K562 (cell line): ENCODE measurements around the gene UBXN1. TPM values are rescaled to one million over a fixed set of nuclear protein-coding genes. Genes with fewer than 3 reads are reported as not detected.

ENCODE experiments used
- ATAC-seq: fragments of 200-7000 bp; cut with Tn5 transposase; 3 replicates; pipeline ENCODE4 v1.9.1; 2020; ENCODE audit warnings: moderate library complexity
- BruUV-seq: library from RNA; stranded (reverse); fragments of 400-500 nt; replicated peaks from 2 replicates; lab custom pipeline; 2021; lab: Mats Ljungman, UMichigan
- CTCF ChIA-PET: fragments of 300-600 bp; formaldehyde crosslinking; extraction: SDS; loops from one replicate; lab custom pipeline; 2021; ENCODE audit warnings: low intra/inter-chr PET ratio; lab: Yijun Ruan, JAX
- POLR2A ChIA-PET: fragments of 300-600, 350-650 bp; sonication (Branson Sonifier 250); formaldehyde crosslinking; extraction: SDS; loops from one replicate; lab custom pipeline; 2021; ENCODE audit warnings: antibody characterized with exemption, inconsistent platforms; lab: Yijun Ruan, JAX
- DNase-seq, 4 experiments: peaks; one replicate each; pipeline versions ENCODE4 v3.0.0 to v3.0.0-alpha.2; 2011 to 2018; ENCODE audit warnings: low spot score in 3 of 4, mixed read lengths in 3 of 4; ENCODE audit errors: extremely low read depth in 1 of 4
- FAIRE-seq: peaks from 2 replicates; lab custom pipeline; 2011; peaks lifted over from hg19 to GRCh38; lab: Jason Lieb, UNC
- H2AFZ ChIP-seq: 2 replicates; pipeline ENCODE4 v1.6.0; 2011; ENCODE audit warnings: low read depth, low read length, control low read depth, inconsistent platforms
- H3K27ac ChIP-seq: fragments of 200-600 bp; 3 replicates; pipeline ENCODE4 v1.8.0; 2011; ENCODE audit warnings: low read depth, mild to moderate bottlenecking, control low read depth, inconsistent platforms, low read length, moderate library complexity, mixed read lengths; ENCODE audit errors: extremely low read depth
- H3K27me3 ChIP-seq, 2 experiments: fragments of 300-600 bp in 1 of 2; 2 replicates in 1 of 2; 3 replicates in 1 of 2; pipeline versions ENCODE4 v1.6.0 to v1.8.0; 2011; ENCODE audit warnings: inconsistent platforms in 2 of 2, low read length in 2 of 2, mild to moderate bottlenecking in 1 of 2, mixed read lengths in 1 of 2, moderate library complexity in 1 of 2; ENCODE audit not compliant: control insufficient read depth in 2 of 2, insufficient read depth in 2 of 2
- H3K36me3 ChIP-seq: fragments of 300-600 bp; 3 replicates; pipeline ENCODE4 v1.8.0; 2011; ENCODE audit warnings: mild to moderate bottlenecking, low read length, inconsistent platforms; ENCODE audit not compliant: control insufficient read depth, insufficient read depth
- H3K4me1 ChIP-seq, 2 experiments: fragments of 200-600 bp in 1 of 2; replicated peaks in 1 of 2; 2 replicates in 1 of 2; 3 replicates in 1 of 2; pipeline versions ENCODE4 v1.5.1 to v1.8.0; 2011; ENCODE audit warnings: inconsistent platforms in 2 of 2, low read length in 2 of 2, mild to moderate bottlenecking in 1 of 2, mixed read lengths in 1 of 2, moderate library complexity in 1 of 2; ENCODE audit not compliant: control insufficient read depth in 2 of 2, insufficient read depth in 2 of 2
- H3K4me2 ChIP-seq: 2 replicates; pipeline ENCODE4 v1.6.1; 2011; ENCODE audit warnings: low read length, control low read depth, inconsistent platforms, mixed read lengths; ENCODE audit not compliant: insufficient read depth
- H3K4me3 ChIP-seq: fragments of 200-600 bp; sonication (generic), shearing (Covaris generic); 2 replicates; pipeline ENCODE4 v1.5.1; 2016; ENCODE audit warnings: control low read depth, inconsistent platforms
- H3K79me2 ChIP-seq: fragments of 200-600 bp; 3 replicates; pipeline ENCODE4 v1.8.0; 2011; ENCODE audit warnings: low read length, inconsistent platforms; ENCODE audit not compliant: control insufficient read depth, insufficient read depth
- H3K9ac ChIP-seq, 2 experiments: 2 replicates each; pipeline versions ENCODE4 v1.6.0 to v1.6.1; 2011; ENCODE audit warnings: low read depth in 2 of 2, low read length in 2 of 2, control low read depth in 1 of 2, inconsistent platforms in 1 of 2, mild to moderate bottlenecking in 1 of 2, mixed read lengths in 1 of 2; ENCODE audit not compliant: insufficient read depth in 1 of 2
- H3K9me1 ChIP-seq: one replicate; pipeline ENCODE4 v1.6.0; 2011; ENCODE audit warnings: inconsistent platforms, mild to moderate bottlenecking, low read length, moderate library complexity; ENCODE audit not compliant: control insufficient read depth, insufficient read depth
- H3K9me3 ChIP-seq: replicated peaks from 2 replicates; pipeline ENCODE4 v1.5.1; 2011; ENCODE audit warnings: low read depth, low read length, inconsistent platforms; ENCODE audit not compliant: control insufficient read depth, insufficient read depth
- H4K20me1 ChIP-seq: replicated peaks from 2 replicates; pipeline ENCODE4 v1.6.1; 2011; ENCODE audit warnings: low read length, inconsistent platforms, mixed read lengths; ENCODE audit not compliant: control insufficient read depth, insufficient read depth
- CLOCK ChIP-seq: fragments of 250-450 bp; sonication (Bioruptor Pico); IDR thresholded peaks from 2 replicates; pipeline ENCODE4 v1.4.0; 2020; ENCODE audit warnings: mild to moderate bottlenecking, moderate library complexity, borderline replicate concordance
- DPF2 ChIP-seq: fragments of 450-650 bp; IDR thresholded peaks from 2 replicates; pipeline ENCODE4 v1.6.1; 2016
- HMBOX1 ChIP-seq: sonication (generic); IDR thresholded peaks from 2 replicates; pipeline ENCODE4 v1.6.1; 2016
- TAF15 ChIP-seq: fragments of 200-400 bp; formaldehyde crosslinking; IDR thresholded peaks from 2 replicates; pipeline ENCODE4 v1.6.1; 2017; ENCODE audit warnings: mild to moderate bottlenecking, low read depth, low read length, moderate library complexity
- WGBS: fragments of 100-300 bp; shearing (Covaris generic); methylation state at CpG from one replicate; pipeline ENCODE4 v1.1.6; 2016; ENCODE audit warnings: low coverage, mixed read lengths; ENCODE audit not compliant: insufficient coverage; ENCODE audit errors: missing lambda C conversion rate; 5-methylcytosine and 5-hydroxymethylcytosine counted together
- in situ Hi-C: fragments of 300-500 bp; cut with MboI; formaldehyde crosslinking; loops from 4 replicates; pipeline ENCODE4 v1.15.0; 2018; ENCODE audit warnings: inconsistent platforms, mixed read lengths
- intact Hi-C: fragments of 100-400 bp; cut with micrococcal nuclease; formaldehyde crosslinking; loops from 2 replicates; pipeline ENCODE4 v1.14.2; 2022
- polyA plus RNA-seq, 8 experiments: library from polyadenylated mRNA; depleted of rRNA in 4 of 8; stranded (reverse) in 5 of 8; unstranded in 3 of 8; fragments of >200 nt; fragmentation: Nextera tagmentation in 2 of 8; fragmentation: Illumina TruSeq in 1 of 8; extraction: Ambion mirVana in 2 of 8; extraction: Trizol in 1 of 8; gene quantifications; 2 replicates each; pipeline versions ENCODE4 v1.2.1 to v1.2.3, GENCODE V29; 2011 to 2014; ENCODE audit warnings: inconsistent platforms in 1 of 8, missing spikeins in 1 of 8
- total RNA-seq, 7 experiments: library from RNA; depleted of rRNA in 6 of 7; stranded (reverse); fragments of >200 nt in 6 of 7; fragmentation: Illumina TruSeq in 2 of 7; extraction: Trizol in 2 of 7; gene quantifications; 2 replicates each; pipeline versions ENCODE4 v1.2.1 to v1.2.3, GENCODE V29; 2011 to 2021; ENCODE audit warnings: low replicate concordance in 1 of 7
- TF ChIP-seq, protein P1 (sequence below): sonication (generic); formaldehyde crosslinking; IDR thresholded peaks from 2 replicates; pipeline ENCODE4 v1.8.0; 2023; ENCODE audit warnings: mild to moderate bottlenecking, missing genetic modification reagents

UBXN1 gene
- total and polyA plus RNA-seq, 9 of the 15 experiments (the other 6 are each of a cell fraction or from before 2014, with no cell fraction given) = 4.8 to 263 (median 99.7) TPM

DNA sequence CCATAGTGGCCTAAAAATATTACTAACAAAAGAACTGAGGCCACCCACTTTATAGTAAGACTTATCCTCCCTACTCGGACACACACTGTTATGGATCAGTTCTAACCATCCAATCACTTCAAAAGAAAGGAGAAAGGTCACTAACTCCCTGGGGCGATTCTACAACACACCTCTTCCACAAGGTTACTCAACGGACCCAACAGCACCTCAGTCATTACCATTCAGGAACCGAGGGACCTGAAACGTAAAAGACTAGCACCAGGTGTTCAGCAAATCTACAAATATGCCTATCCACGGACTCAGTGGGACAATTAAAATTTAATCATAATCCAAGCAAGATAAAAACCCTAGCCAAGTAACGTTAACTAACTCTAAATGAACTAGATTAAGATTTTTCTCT is 46.8 kb upstream of the UBXN1 start:
- intact Hi-C loops = loop anchor here (2.0 to 10.0 kb wide), 6 partner anchors 19 to 137 kb away; partner anchors contain the start of genes BSCL2, GNG3, POLR2G and TMEM179B
- DNase-seq (peak in 1 of 4 experiments; percentile 32), ATAC-seq (no peak), FAIRE-seq (no peak)
- no peaks in the 10 kb centered on the region for H3K9me1 ChIP-seq
- H3K4me2 ChIP-seq = peak overlapping the region; percentile 100
- H4K20me1 ChIP-seq = peaks cover 6% of the 10 kb centered on the region; the same call in 1 of the 2 replicates
- peaks cover 13 to 19% of the 10 kb centered on the region in 2 experiments; a peak in 4 of 5 replicates for H3K4me1 ChIP-seq
- H3K27ac ChIP-seq = peak overlapping the region; percentile 99
- ChIA-PET POLR2A (interaction anchor here (0.8 to 4.5 kb wide), 9 partner anchors 8 to 134 kb away, joined by 3 to 31 read pairs (median 4); partner anchors contain the start of genes BSCL2, GANAB, GNG3 and LBHD1), CTCF (interaction anchor here (0.6 kb wide), 1 partner anchor 80 kb away, joined by 5 read pairs; the partner anchor contains the start of gene NXF1)
- TSS peak; percentile 43 for BruUV-seq
- no peaks in the 10 kb centered on the region for H3K27me3 ChIP-seq
- 0% methylated on average over 7 of the region's 7 CpGs for WGBS
- H3K36me3 ChIP-seq = peaks cover 60% of the 10 kb centered on the region
- no peaks in the 10 kb centered on the region for H3K9me3 ChIP-seq
- H3K4me3 ChIP-seq = peak overlapping the region; percentile 90
- H3K79me2 ChIP-seq = peaks cover 86% of the 10 kb centered on the region
- no peak overlapping the region for H2AFZ ChIP-seq
- peak overlapping the region; percentile 98 to 100 for H3K9ac ChIP-seq
- TF ChIP-seq HMBOX1 (peak; percentile 78), TAF15 (no peak), DPF2 (no peak), CLOCK (CRISPR knock-in tag) (no peak)
- TF ChIP-seq, protein P1, sequence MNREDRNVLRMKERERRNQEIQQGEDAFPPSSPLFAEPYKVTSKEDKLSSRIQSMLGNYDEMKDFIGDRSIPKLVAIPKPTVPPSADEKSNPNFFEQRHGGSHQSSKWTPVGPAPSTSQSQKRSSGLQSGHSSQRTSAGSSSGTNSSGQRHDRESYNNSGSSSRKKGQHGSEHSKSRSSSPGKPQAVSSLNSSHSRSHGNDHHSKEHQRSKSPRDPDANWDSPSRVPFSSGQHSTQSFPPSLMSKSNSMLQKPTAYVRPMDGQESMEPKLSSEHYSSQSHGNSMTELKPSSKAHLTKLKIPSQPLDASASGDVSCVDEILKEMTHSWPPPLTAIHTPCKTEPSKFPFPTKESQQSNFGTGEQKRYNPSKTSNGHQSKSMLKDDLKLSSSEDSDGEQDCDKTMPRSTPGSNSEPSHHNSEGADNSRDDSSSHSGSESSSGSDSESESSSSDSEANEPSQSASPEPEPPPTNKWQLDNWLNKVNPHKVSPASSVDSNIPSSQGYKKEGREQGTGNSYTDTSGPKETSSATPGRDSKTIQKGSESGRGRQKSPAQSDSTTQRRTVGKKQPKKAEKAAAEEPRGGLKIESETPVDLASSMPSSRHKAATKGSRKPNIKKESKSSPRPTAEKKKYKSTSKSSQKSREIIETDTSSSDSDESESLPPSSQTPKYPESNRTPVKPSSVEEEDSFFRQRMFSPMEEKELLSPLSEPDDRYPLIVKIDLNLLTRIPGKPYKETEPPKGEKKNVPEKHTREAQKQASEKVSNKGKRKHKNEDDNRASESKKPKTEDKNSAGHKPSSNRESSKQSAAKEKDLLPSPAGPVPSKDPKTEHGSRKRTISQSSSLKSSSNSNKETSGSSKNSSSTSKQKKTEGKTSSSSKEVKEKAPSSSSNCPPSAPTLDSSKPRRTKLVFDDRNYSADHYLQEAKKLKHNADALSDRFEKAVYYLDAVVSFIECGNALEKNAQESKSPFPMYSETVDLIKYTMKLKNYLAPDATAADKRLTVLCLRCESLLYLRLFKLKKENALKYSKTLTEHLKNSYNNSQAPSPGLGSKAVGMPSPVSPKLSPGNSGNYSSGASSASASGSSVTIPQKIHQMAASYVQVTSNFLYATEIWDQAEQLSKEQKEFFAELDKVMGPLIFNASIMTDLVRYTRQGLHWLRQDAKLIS = 0 out of 2 replicates have a peak, but pooled peaks have one; percentile 13
- TF ChIP-seq, all 486 proteins: peak for 2
- in situ Hi-C loops = no loop called here
